GM06990 (cell line): ENCODE results near the gene TEX2.

Experiments used
- DNase-seq: peaks from one replicate; pipeline ENCODE4 v3.0.0-alpha.2; 2011; ENCODE audit not compliant: insufficient read length; ENCODE audit errors: extremely low read depth
- H3K27me3 ChIP-seq: replicated peaks from 2 replicates; pipeline ENCODE4 v1.6.0; 2011; ENCODE audit warnings: low read length; ENCODE audit not compliant: control insufficient read depth, insufficient read depth
- H3K36me3 ChIP-seq: 2 replicates; pipeline ENCODE4 v1.5.1; 2011; ENCODE audit warnings: low read length; ENCODE audit not compliant: control insufficient read depth, insufficient read depth
- H3K4me3 ChIP-seq: replicated peaks from 2 replicates; pipeline ENCODE4 v1.5.1; 2011; ENCODE audit warnings: low read depth, mild to moderate bottlenecking, control low read depth, low read length
- CTCF ChIP-seq: IDR thresholded peaks from 2 replicates; pipeline ENCODE4 v1.5.1; 2011; ENCODE audit warnings: low read length, control low read depth, mild to moderate bottlenecking, inconsistent platforms; ENCODE audit not compliant: insufficient read depth, poor library complexity, severe bottlenecking

Gene TEX2

GRCh38 chr17:64151016-64151368 lies 112.1 kb downstream of the TEX2 start:
- TF ChIP-seq CTCF = no peak

GRCh38 chr17:64150237-64151015 lies 112.6 kb downstream of the TEX2 start:
- DNase-seq = no peak
- H3K27me3 ChIP-seq = no peaks in the 10 kb centered on the region
- no peak for TF ChIP-seq CTCF
- no peak overlapping the region for H3K4me3 ChIP-seq
- peaks cover 6% of the 10 kb centered on the region for H3K36me3 ChIP-seq

More at GRCh38 chr17:64151016-64151368, 112.1 kb downstream of the TEX2 start:
- Histone ChIP-seq H3K36me3 (peaks cover 6% of the 10 kb centered on the region), H3K27me3 (no peaks in the 10 kb centered on the region), H3K4me3 (no peak overlapping the region)
- no peak for DNase-seq

GRCh38 chr17:64149196-64149595 lies 113.9 kb downstream of the TEX2 start:
- no peak for DNase-seq
- H3K4me3 ChIP-seq = no peak overlapping the region
- H3K36me3 ChIP-seq = peaks cover 3% of the 10 kb centered on the region
- no peak for TF ChIP-seq CTCF
- H3K27me3 ChIP-seq = no peaks in the 10 kb centered on the region

- H3K4me3 ChIP-seq = no peak overlapping the region
- H3K36me3 ChIP-seq = peaks cover 3% of the 10 kb centered on the region
- DNase-seq = no peak
- H3K27me3 ChIP-seq = no peaks in the 10 kb centered on the region
- no peak for TF ChIP-seq CTCF
These were observed 114.4 kb downstream of the TEX2 start for GRCh38 chr17:64148699-64149098.

GRCh38 chr17:64148017-64148631 lies 114.9 kb downstream of the TEX2 start:
- DNase-seq = no peak
- Histone ChIP-seq H3K4me3 (no peak overlapping the region), H3K27me3 (no peaks in the 10 kb centered on the region), H3K36me3 (peaks cover 3% of the 10 kb centered on the region)
- TF ChIP-seq CTCF = no peak
